ENCODE measurements around the gene LRIF1. TPM values are rescaled to one million over a fixed set of nuclear protein-coding genes. Genes with fewer than 3 reads are reported as not detected.
"Not testable (repeated sequence)": the region's sequence is repeated elsewhere in the genome, so short reads cannot be mapped to it uniquely, and the experiment has no call there.

LRIF1 gene
- total RNA-seq, 2 experiments from 2014 or later = 25.2 to 26.1 TPM

DNA sequence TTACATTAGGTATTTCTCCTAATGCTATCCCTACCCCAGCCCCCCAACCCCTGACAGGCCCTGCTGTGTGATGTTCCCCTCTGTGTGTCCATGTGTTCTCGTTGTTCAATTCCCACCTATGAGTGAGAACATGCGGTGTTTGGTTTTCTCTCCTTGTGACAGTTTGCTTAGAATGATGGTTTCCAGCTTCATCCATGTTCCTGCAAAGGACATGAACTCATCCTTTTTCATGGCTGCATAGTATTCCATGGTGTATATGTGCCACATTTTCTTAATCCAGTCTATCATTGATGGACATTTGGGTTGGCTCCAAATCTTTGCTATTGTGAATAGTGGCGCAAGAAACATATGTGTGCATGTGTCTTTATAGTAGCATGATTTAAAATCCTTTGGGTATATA lies 32.6 kb downstream of the LRIF1 start:
- POLR2A ChIA-PET; H3K27me3 Mint-ChIP-seq; DNase-seq; H3K4me1 Mint-ChIP-seq; ATAC-seq (ENCODE audit: low read depth); H3K27ac Mint-ChIP-seq; H3K4me3 Mint-ChIP-seq: not testable (repeated sequence)
- peaks cover 18% of the 10 kb centered on the region for H3K36me3 Mint-ChIP-seq
- H3K9me3 Mint-ChIP-seq = peaks cover 17% of the 10 kb centered on the region

DNA sequence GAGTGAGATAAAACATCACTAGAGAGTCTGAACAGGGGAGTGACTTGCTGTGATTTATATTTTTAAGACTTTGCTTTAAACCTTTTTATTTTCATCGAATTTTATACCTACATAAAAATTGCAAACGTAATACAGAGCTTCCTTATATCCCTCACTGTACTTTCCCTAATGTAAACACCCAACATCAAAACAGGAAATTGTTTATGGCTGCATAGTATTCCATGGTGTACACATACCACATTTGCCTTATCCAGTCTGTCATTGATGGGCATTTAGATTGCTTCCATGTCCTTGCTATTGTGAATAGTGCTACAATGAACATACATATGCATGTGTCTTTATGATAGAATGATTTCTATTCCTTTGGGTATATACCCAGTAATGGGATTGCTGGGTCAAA lies 34.8 kb downstream of the LRIF1 start:
- ATAC-seq (ENCODE audit: low read depth) = no peak
- peaks cover 19% of the 10 kb centered on the region for H3K9me3 Mint-ChIP-seq
- no peak overlapping the region for H3K4me3 Mint-ChIP-seq
- H3K36me3 Mint-ChIP-seq = peaks cover 17% of the 10 kb centered on the region
- no peak overlapping the region for H3K27ac Mint-ChIP-seq
- DNase-seq = no peak
- H3K4me1 Mint-ChIP-seq = no peaks in the 10 kb centered on the region
- POLR2A ChIA-PET = no interaction called here
- H3K27me3 Mint-ChIP-seq = no peaks in the 10 kb centered on the region

DNA sequence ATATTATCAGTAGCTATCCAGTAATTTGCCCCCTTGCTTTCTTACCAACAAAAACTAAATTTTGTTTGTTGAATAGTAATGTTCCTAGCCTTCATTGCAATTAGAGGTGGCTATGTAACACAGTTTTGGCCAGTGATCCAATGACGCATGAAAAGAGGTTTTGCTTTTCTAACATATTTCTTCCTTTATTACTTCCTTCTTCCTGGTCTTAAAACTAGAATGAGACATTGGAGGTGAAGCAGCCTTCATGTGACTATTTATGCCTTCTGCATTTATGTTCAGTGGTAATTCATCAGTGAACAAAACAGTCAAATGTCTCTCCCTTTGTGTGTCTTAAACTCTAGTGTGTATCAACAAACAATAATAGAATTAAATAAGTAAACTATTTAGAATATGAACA lies 35.5 kb downstream of the LRIF1 start:
- no peak for DNase-seq
- Mint-ChIP-seq H3K36me3 (peaks cover 18% of the 10 kb centered on the region), H3K4me1 (no peaks in the 10 kb centered on the region), H3K9me3 (peaks cover 19% of the 10 kb centered on the region), H3K27me3 (peaks cover 2% of the 10 kb centered on the region), H3K27ac (no peak overlapping the region), H3K4me3 (no peak overlapping the region)
- POLR2A ChIA-PET = no interaction called here
- ATAC-seq (ENCODE audit: low read depth) = no peak

DNA sequence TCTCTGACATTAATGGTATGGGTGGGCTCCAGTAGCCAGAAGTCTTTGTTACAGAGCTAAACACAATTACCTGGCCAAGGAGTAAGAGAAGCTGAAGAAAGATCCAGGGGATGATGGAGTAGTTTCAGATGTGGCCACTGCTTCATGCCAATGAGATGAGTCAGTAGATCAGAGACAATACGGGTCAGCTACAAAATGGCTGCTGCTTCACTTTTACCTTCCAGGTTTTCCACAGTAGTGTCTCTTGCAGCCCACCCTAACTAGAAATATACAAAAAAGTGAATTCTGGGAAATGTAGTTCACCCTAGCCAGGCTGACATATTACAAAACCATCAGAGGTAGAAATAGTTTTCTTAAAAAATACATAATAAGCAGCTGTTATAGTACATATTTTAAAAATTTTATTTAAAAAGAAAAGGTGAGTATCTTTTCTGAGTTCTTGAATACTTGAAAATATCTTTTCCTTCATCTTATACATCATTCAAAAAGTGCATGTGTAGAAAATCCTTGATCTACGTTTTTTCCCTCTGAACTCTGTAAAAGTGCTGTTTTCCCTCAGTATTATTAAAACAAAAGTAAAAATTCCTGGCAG lies 36.1 kb downstream of the LRIF1 start:
- H3K27ac Mint-ChIP-seq = no peak overlapping the region
- H3K4me3 Mint-ChIP-seq = no peak overlapping the region
- H3K27me3 Mint-ChIP-seq = peaks cover 2% of the 10 kb centered on the region
- H3K9me3 Mint-ChIP-seq = peaks cover 19% of the 10 kb centered on the region
- DNase-seq (no peak), ATAC-seq (ENCODE audit: low read depth) (no peak)
- POLR2A ChIA-PET = no interaction called here
- no peaks in the 10 kb centered on the region for H3K4me1 Mint-ChIP-seq
- peaks cover 18% of the 10 kb centered on the region for H3K36me3 Mint-ChIP-seq

DNA sequence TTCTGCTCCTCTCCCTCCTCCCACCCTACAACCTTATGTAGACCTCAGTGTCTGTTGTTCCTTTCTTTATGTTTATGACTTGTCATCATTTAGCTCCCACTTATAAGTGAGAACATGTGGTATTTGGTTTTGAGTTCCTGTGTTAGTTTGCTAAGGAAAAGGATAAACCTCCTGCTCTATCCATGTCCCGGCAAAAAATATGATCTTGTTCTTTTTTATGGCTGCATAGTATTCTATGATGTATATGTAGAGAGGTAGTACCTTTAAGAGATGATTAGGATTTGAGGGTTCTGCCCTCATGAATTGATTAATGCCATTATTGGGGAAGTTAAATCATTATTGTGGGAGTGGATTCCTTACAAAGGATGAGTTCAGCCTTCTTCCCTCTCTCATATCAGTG lies 41.8 kb downstream of the LRIF1 start:
- peaks cover 3% of the 10 kb centered on the region for H3K4me1 Mint-ChIP-seq
- peaks cover 19% of the 10 kb centered on the region for H3K36me3 Mint-ChIP-seq
- H3K27ac Mint-ChIP-seq = no peak overlapping the region
- peaks cover 10% of the 10 kb centered on the region for H3K9me3 Mint-ChIP-seq
- POLR2A ChIA-PET = no interaction called here
- peaks cover 2% of the 10 kb centered on the region for H3K27me3 Mint-ChIP-seq
- ATAC-seq (ENCODE audit: low read depth) (no peak), DNase-seq (no peak)
- H3K4me3 Mint-ChIP-seq = no peak overlapping the region

DNA sequence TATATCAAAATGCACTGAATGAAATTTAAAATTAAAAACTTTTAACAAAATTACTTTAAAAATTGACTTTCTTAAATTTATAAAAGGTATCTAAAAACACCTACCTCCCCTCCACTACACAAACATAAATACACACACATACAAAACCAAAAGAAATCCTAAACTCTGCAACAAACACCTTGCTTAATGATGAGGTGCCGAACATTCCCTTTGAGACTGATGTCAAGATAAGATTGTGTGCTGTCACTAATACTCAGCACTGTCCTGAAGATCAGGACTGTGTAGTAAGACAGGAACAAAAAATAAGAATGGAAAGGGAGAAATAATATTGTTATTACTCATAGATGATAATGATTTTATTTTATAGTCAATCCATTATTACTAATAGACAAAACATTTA lies 45.7 kb downstream of the LRIF1 start:
- ATAC-seq (ENCODE audit: low read depth) (no peak), DNase-seq (no peak)
- Mint-ChIP-seq H3K4me3 (peak overlapping the region; percentile 4), H3K9me3 (peaks cover 11% of the 10 kb centered on the region), H3K27me3 (no peaks in the 10 kb centered on the region), H3K4me1 (peaks cover 13% of the 10 kb centered on the region), H3K27ac (no peak overlapping the region), H3K36me3 (peaks cover 18% of the 10 kb centered on the region)
- POLR2A ChIA-PET = interaction anchor here (1.8 kb wide), 1 partner anchor 46 kb away, joined by 6 read pairs; the partner anchor contains the start of gene LRIF1

DNA sequence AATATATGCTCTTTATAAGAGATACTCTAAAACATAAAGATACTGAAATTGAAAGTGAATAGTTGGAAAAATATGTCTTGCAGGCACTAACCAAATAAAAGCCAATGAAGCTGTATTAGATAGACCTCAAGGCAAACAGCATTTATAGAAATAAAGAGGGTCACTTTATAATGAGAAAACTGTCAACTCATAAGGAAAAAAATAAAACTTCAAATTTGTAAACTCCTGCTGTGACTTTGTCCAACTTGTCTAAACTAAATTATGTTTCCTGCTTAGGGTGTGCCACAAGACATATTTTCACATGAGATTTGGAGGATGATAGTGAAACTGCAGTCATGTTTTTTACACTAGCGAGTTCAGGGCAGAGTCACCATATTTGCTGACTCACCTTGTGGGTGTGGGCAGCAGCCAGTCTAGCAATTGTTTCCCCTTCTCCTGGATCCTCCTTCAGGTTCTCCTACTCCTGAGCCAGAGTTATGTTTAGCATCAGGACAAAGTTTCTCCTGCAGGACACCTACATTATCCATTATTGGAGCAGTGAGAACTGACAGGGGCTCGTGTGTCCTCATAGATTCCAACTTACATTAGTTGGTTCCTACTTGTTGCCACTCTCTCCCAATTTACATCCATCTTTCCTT lies 46.9 kb downstream of the LRIF1 start:
- peak overlapping the region; percentile 69 for H3K4me3 Mint-ChIP-seq
- peaks cover 13% of the 10 kb centered on the region for H3K4me1 Mint-ChIP-seq
- POLR2A ChIA-PET = interaction anchor here (1.8 kb wide), 1 partner anchor 47 kb away, joined by 6 read pairs; the partner anchor contains the start of gene LRIF1
- H3K36me3 Mint-ChIP-seq = peaks cover 17% of the 10 kb centered on the region
- ATAC-seq (ENCODE audit: low read depth) (peak; percentile 92), DNase-seq (no peak)
- H3K9me3 Mint-ChIP-seq = peaks cover 10% of the 10 kb centered on the region
- H3K27ac Mint-ChIP-seq = peak overlapping the region; percentile 70
- H3K27me3 Mint-ChIP-seq = peaks cover under 1% of the 10 kb centered on the region

DNA sequence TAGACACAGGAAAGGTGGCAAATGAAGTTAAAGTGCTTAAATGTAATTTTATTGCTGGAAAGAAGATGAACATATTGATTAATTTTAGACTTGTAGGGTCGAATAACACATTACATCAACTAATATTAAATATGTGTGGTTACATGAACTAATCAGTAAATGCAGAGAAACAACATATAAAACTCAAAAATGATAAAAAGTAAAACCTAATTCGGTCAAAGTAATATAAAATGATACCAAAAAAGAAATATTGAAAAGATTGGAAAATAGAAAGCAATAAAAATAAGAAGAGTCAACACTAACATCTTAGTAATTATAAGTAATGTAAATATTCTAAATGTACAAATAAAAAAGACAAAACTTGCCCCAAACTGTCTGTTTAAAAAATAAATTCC lies 47.5 kb downstream of the LRIF1 start:
- peak overlapping the region; percentile 70 for H3K27ac Mint-ChIP-seq
- no peak for DNase-seq
- peak overlapping the region; percentile 69 for H3K4me3 Mint-ChIP-seq
- peaks cover 11% of the 10 kb centered on the region for H3K9me3 Mint-ChIP-seq
- H3K36me3 Mint-ChIP-seq = peaks cover 17% of the 10 kb centered on the region
- H3K4me1 Mint-ChIP-seq = peaks cover 13% of the 10 kb centered on the region
- POLR2A ChIA-PET = interaction anchor here (1.8 kb wide), 1 partner anchor 48 kb away, joined by 6 read pairs; the partner anchor contains the start of gene LRIF1
- peaks cover 2% of the 10 kb centered on the region for H3K27me3 Mint-ChIP-seq
- no peak for ATAC-seq (ENCODE audit: low read depth)

DNA sequence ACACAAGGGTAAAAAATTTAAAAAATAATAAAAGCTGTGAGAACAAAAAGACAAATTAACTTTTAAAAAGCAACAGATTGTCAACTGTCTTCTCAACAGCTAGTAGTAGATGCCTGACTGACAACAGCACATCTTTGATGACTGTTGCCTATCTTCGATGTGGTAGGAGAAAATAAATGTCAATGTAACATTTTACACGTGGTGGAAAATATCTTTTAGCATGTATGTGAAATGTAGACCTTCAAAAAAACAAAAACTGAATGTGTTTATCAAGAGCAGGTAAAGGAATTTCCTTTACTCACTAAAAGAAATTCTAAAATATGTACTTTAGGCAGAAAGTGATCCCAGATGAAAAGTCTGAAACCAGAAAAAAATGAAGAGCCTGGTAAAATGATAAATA lies 47.9 kb downstream of the LRIF1 start:
- peaks cover 2% of the 10 kb centered on the region for H3K27me3 Mint-ChIP-seq
- ATAC-seq (ENCODE audit: low read depth) (no peak), DNase-seq (no peak)
- H3K36me3 Mint-ChIP-seq = peaks cover 18% of the 10 kb centered on the region
- POLR2A ChIA-PET = no interaction called here
- H3K4me3 Mint-ChIP-seq = peak overlapping the region; percentile 29
- H3K27ac Mint-ChIP-seq = no peak overlapping the region
- peaks cover 13% of the 10 kb centered on the region for H3K4me1 Mint-ChIP-seq
- peaks cover 11% of the 10 kb centered on the region for H3K9me3 Mint-ChIP-seq

DNA sequence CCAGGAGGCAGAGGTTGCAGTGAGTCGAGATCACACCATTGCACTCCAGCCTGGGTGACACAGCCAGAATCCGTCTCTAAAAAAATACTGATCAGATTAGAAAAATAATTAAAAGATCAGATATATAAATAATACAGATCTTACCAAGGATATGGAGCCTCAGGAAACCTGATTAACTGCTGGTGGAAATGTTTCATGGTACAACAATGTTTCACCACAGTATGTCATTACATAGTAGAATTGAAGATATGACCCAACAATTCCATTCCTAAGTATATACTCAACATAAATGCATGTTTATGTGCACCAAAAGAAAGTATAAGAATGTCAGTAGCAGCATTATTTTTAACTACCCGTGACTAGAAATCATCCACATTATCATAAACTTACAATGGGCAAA lies 49.0 kb downstream of the LRIF1 start:
- Mint-ChIP-seq H3K36me3 (peaks cover 20% of the 10 kb centered on the region), H3K27ac (no peak overlapping the region), H3K27me3 (peaks cover 2% of the 10 kb centered on the region), H3K4me1 (peaks cover 13% of the 10 kb centered on the region), H3K9me3 (peaks cover 15% of the 10 kb centered on the region), H3K4me3 (no peak overlapping the region)
- DNase-seq (no peak), ATAC-seq (ENCODE audit: low read depth) (no peak)
- POLR2A ChIA-PET = no interaction called here

DNA sequence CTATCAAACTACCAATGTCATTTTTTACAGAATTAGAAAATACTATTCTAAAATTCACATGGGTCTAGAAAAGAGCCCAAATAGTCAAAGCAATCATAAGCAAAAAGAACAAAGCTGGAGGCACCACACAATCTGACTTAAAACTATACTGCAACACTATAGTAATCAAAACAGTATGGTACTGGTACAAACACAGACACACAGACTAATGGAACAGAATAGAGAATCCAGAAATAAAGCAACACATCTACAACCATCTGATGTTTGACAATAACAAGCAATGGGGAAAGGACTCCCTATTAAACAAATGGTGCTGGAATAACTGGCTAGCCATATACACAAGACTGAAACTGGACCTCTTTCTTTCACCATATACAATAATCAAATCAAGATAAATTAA lies 50.9 kb downstream of the LRIF1 start:
- Mint-ChIP-seq H3K36me3 (peaks cover 28% of the 10 kb centered on the region), H3K27me3 (peaks cover 5% of the 10 kb centered on the region), H3K4me1 (peaks cover 13% of the 10 kb centered on the region), H3K9me3 (peaks cover 20% of the 10 kb centered on the region), H3K4me3 (no peak overlapping the region), H3K27ac (no peak overlapping the region)
- ATAC-seq (ENCODE audit: low read depth) (no peak), DNase-seq (no peak)
- POLR2A ChIA-PET = no interaction called here

DNA sequence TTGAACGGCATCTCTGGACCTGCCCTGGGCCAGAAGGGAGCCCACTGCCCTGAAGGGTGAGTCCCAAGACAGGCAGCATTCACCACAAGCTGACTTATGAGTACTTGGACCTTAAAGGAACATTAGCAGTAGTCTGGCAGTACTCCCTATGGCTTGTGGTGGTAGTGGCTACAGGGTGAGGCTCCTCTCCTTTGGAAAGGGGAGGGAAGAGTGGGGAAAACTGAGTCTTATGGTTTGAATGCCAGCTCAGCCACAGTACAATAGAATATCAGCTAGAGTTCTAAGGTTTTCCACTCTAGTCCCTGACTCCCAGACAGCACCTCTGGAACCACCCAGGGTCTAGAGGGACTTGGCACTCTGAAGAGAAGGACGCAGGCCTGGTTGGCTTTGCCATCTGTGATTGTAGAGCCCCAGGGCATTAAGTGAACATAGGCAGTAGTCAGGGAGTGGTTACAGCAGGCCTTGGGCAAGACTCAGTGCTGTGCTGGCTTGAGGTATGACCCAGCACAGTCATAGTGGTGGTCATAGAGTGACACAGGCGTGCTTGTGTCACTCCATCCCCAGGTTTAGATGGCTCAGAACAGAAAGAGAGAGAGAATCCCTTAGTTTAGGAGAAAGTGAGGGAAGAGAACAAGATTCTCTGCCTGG lies 59.7 kb downstream of the LRIF1 start:
- DNase-seq (no peak), ATAC-seq (ENCODE audit: low read depth) (no peak)
- H3K27ac Mint-ChIP-seq = no peak overlapping the region
- peaks cover 15% of the 10 kb centered on the region for H3K4me1 Mint-ChIP-seq
- H3K9me3 Mint-ChIP-seq = peaks cover 6% of the 10 kb centered on the region
- no peak overlapping the region for H3K4me3 Mint-ChIP-seq
- H3K36me3 Mint-ChIP-seq = peaks cover 61% of the 10 kb centered on the region
- POLR2A ChIA-PET = interaction anchor here (1.3 to 1.4 kb wide), 2 partner anchors 13 to 30 kb away, joined by 3 to 4 read pairs; partner anchors contain the start of gene CD53
- no peaks in the 10 kb centered on the region for H3K27me3 Mint-ChIP-seq

DNA sequence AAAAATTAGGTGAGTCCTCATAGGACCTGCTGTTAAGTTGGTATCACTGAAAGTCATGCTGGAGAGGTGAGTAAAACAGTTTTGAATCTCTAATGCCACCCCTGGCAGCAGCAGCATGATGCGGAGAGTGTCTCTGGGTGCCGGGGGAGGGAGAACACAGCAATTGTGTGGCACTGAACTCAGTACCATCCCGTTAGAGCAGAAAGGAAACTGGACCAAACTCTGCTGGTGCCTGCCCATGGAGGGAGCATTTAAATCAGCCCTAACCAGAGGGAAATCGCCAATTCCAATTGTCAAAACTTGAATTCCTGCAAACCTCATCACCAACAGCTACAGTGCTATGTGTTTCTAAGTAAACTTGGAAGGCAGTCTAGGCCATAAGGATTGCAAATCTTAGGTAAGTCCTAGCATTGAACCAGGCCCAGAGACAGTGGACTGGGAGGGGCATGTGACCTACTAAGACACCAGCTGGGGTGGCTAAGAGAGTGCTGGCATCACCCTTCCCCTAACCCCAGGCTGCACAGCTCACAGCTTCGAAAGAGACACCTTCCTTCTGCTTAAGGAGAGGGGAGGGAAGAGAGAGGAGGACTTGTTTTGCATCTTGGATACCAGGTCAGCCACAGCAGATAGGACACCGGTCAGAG lies 60.8 kb downstream of the LRIF1 start:
- Mint-ChIP-seq H3K9me3 (peaks cover 6% of the 10 kb centered on the region), H3K4me1 (peaks cover 24% of the 10 kb centered on the region), H3K27me3 (no peaks in the 10 kb centered on the region), H3K27ac (peak overlapping the region; percentile 24), H3K4me3 (no peak overlapping the region), H3K36me3 (peaks cover 64% of the 10 kb centered on the region)
- ATAC-seq (ENCODE audit: low read depth) (peak; percentile 18), DNase-seq (no peak)
- POLR2A ChIA-PET = no interaction called here
